GM06990 (cell line): ENCODE results near the gene TMEM223.

Experiments used
- DNase-seq: peaks from one replicate; pipeline ENCODE4 v3.0.0-alpha.2; 2011; ENCODE audit not compliant: insufficient read length; ENCODE audit errors: extremely low read depth
- H3K27me3 ChIP-seq: replicated peaks from 2 replicates; pipeline ENCODE4 v1.6.0; 2011; ENCODE audit warnings: low read length; ENCODE audit not compliant: control insufficient read depth, insufficient read depth
- H3K36me3 ChIP-seq: 2 replicates; pipeline ENCODE4 v1.5.1; 2011; ENCODE audit warnings: low read length; ENCODE audit not compliant: control insufficient read depth, insufficient read depth
- H3K4me3 ChIP-seq: replicated peaks from 2 replicates; pipeline ENCODE4 v1.5.1; 2011; ENCODE audit warnings: low read depth, mild to moderate bottlenecking, control low read depth, low read length
- TF ChIP-seq, protein P1 (sequence below): IDR thresholded peaks from 2 replicates; pipeline ENCODE4 v1.5.1; 2011; ENCODE audit warnings: low read length, control low read depth, mild to moderate bottlenecking, inconsistent platforms; ENCODE audit not compliant: insufficient read depth, poor library complexity, severe bottlenecking

The TMEM223 gene

DNA sequence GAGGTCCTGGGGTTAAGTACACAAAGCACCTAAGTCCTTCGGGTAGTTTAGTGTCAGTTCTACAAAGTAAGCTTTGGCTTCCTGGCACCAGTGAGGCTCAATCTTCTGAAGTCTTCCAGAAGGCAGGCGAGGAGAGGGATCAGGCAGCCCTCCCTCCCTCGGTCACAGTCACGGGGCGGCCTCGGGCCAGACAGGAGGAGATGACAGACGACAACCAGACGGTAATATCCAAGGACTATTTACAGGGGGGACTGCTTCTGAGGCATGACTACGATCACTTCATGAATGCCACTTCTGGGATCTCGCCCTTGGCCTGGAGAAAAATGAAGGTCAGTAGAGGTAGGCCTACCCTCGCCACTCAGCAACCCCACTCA is 383 bp upstream of the TMEM223 start:
- TF ChIP-seq, protein P1, sequence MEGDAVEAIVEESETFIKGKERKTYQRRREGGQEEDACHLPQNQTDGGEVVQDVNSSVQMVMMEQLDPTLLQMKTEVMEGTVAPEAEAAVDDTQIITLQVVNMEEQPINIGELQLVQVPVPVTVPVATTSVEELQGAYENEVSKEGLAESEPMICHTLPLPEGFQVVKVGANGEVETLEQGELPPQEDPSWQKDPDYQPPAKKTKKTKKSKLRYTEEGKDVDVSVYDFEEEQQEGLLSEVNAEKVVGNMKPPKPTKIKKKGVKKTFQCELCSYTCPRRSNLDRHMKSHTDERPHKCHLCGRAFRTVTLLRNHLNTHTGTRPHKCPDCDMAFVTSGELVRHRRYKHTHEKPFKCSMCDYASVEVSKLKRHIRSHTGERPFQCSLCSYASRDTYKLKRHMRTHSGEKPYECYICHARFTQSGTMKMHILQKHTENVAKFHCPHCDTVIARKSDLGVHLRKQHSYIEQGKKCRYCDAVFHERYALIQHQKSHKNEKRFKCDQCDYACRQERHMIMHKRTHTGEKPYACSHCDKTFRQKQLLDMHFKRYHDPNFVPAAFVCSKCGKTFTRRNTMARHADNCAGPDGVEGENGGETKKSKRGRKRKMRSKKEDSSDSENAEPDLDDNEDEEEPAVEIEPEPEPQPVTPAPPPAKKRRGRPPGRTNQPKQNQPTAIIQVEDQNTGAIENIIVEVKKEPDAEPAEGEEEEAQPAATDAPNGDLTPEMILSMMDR = no peak
- peak; percentile 23 for DNase-seq

DNA sequence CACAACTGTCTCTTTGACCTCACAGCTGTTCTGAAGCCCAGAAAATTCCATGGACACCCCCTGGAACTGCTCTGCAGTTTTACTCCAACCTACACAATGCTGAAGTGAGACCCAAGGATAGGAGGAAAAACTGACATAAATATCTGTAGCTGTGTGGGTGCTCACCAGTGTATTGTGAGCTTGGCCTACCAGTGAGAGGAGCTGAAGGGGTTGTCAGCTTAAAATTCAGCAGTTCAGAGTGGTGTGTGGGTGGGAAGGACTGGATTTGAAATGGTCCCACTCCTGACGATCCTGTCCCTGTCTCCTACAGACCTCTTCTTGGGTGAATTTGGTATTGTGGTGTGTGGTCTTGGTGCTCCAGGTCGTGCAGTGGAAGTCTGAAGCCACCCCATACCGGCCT is 2.2 kb downstream of the TMEM223 start:
- H3K27me3 ChIP-seq = no peaks in the 10 kb centered on the region
- no peak overlapping the region for H3K4me3 ChIP-seq
- TF ChIP-seq, protein P1 = no peak
- H3K36me3 ChIP-seq = peaks cover 18% of the 10 kb centered on the region
- no peak for DNase-seq

More for the DNA sequence above, 383 bp upstream of the TMEM223 start:
- peak overlapping the region; percentile 90; the same call in 1 of the 2 replicates for H3K4me3 ChIP-seq
- H3K27me3 ChIP-seq = no peaks in the 10 kb centered on the region
- peaks cover 25% of the 10 kb centered on the region for H3K36me3 ChIP-seq

DNA sequence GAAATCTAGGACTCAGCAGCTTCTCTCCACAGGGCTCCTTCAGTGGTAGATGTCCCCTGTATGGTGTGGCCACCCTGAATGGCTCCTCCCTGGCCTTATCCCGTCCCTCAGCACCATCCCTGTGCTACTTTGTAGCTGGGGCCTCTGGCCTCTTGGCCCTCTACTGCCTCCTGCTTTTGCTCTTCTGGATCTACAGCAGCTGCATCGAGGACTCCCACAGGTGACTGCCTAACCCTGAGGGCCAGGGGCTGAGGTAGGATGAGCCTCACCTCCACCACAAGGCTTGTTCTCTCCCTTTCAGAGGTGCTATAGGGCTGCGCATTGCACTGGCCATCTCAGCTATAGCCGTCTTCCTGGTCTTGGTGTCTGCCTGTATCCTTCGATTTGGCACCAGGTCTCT is 2.8 kb downstream of the TMEM223 start:
- TF ChIP-seq, protein P1 = no peak
- H3K4me3 ChIP-seq = no peak overlapping the region; the same call in 1 of the 2 replicates
- no peaks in the 10 kb centered on the region for H3K27me3 ChIP-seq
- no peak for DNase-seq
- H3K36me3 ChIP-seq = peaks cover 16% of the 10 kb centered on the region

DNA sequence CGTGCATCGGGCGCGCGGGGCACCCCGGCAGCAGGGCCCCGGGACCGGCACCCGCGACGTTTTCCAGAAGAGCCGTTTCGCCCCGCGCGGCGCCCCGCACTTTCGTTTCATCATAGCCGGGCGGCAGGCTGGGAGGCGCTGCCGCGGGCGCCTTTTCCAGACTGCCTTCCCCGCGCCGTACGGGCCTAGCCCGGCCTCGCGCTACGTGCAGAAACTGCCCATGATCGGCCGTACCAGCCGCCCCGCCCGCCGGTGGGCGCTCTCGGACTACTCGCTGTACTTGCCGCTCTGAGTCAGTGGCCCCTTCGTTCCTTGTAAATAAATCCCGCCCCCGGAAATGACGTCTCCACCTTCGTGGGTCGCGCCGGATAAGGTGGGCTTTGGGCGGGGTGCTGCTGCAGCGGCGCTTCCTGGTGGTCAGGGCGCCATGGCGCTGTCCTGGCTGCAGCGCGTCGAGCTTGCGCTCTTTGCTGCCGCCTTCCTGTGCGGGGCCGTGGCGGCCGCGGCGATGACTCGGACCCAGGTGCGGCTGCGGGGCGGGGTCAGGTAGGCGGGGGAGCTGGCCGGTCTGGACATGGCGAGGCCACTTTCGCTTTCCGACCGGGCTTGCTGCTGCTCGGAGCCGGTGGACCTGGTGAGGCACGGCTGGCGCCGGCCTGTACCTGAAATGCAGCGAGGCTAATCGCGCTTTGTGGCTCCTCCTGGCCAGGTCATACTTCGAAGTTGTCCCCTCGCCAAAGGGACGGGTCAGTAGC is 4.6 kb downstream of the TMEM223 start, which contains the start of gene TMEM179B:
Gene TMEM179B (plus strand): TSS at position 398 of the 755 bp plus-strand sequence. CDS start 30 bp downstream, at position 428.
- Histone ChIP-seq H3K4me3 (peak within 1 kb of the TSS; percentile 98), H3K36me3 (peaks cover 8% of the 10 kb centered on the region), H3K27me3 (no peaks in the 10 kb centered on the region)
- peak; percentile 95 for DNase-seq
- TF ChIP-seq, protein P1 = peak; percentile 80

DNA sequence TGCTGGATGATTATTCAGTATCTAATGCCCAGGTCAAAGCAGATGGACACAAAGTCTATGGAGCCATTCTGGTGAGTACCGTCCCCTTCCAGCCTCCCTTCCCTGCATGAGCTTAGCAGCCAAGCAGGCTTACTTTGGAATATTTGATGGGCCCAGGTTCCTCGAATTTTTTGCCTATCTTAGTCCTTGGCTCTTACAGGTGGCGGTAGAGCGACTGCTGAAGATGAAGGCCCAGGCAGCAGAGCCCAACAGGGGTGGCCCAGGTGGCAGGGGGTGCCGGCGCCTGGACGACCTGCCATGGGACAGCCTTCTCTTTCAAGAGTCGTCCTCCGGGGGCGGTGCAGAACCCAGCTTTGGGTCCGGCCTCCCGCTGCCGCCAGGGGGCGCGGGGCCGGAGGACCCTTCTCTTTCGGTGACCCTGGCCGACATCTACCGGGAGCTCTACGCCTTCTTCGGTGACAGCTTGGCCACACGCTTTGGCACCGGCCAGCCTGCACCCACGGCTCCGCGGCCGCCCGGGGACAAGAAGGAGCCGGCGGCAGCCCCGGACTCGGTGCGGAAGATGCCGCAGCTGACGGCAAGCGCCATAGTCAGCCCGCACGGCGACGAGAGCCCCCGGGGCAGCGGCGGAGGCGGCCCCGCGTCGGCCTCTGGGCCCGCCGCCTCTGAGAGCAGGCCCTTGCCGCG is 5.3 kb downstream of the TMEM223 start:
- TF ChIP-seq, protein P1 = peak; percentile 100
- no peaks in the 10 kb centered on the region for H3K27me3 ChIP-seq
- H3K36me3 ChIP-seq = peaks cover 11% of the 10 kb centered on the region
- peak overlapping the region; percentile 98 for H3K4me3 ChIP-seq
- peak; percentile 93 for DNase-seq
